ENCODE data around the gene LARP6.
"Not testable (repeated sequence)": the region's sequence is repeated elsewhere in the genome, so short reads cannot be mapped to it uniquely, and the experiment has no call there.

DNA sequence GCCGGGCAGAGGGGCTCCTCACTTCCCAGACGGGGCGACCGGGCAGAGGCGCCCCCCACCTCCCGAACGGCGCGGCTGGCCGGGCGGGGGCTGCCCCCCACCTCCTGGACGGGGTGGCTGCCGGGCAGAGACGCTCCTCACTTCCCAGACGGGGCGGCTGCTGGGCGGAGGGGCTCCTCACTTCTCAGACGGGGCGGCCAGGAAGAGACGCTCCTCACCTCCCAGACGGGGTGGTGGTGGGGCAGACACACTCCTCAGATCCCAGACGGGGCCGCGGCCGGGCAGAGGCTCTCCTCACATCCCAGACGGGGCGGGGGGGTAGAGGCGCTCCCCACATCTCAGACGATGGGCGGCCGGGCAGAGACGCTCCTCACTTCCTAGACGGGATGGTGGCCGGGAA, 17.5 kb upstream of the LARP6 start:
- not testable (repeated sequence) for TF ChIP-seq POLR2A (IDR thresholded peaks at IDR 0.05; ENCODE audit: low read depth)
- TF ChIP-seq, protein P1, sequence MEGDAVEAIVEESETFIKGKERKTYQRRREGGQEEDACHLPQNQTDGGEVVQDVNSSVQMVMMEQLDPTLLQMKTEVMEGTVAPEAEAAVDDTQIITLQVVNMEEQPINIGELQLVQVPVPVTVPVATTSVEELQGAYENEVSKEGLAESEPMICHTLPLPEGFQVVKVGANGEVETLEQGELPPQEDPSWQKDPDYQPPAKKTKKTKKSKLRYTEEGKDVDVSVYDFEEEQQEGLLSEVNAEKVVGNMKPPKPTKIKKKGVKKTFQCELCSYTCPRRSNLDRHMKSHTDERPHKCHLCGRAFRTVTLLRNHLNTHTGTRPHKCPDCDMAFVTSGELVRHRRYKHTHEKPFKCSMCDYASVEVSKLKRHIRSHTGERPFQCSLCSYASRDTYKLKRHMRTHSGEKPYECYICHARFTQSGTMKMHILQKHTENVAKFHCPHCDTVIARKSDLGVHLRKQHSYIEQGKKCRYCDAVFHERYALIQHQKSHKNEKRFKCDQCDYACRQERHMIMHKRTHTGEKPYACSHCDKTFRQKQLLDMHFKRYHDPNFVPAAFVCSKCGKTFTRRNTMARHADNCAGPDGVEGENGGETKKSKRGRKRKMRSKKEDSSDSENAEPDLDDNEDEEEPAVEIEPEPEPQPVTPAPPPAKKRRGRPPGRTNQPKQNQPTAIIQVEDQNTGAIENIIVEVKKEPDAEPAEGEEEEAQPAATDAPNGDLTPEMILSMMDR (IDR thresholded peaks at IDR 0.05) = not testable (repeated sequence)

Measured in esophagus muscularis mucosa (tissue), 3 donors.